Testis (tissue), 3 donors: ENCODE measurements around the gene NLE1. TPM values are rescaled to one million over a fixed set of nuclear protein-coding genes. Genes with fewer than 3 reads are reported as not detected.
"Not testable (repeated sequence)": the region's sequence is repeated elsewhere in the genome, so short reads cannot be mapped to it uniquely, and the experiment has no call there.

ENCODE experiments used
- DNase-seq: peaks from one replicate; pipeline ENCODE4 v3.0.0-alpha.2; 2019
- H3K27ac ChIP-seq, 2 donors: fragments of 200-600 bp; sonication (generic); one replicate each; pipeline ENCODE4 v1.5.1; 2019
- H3K27me3 ChIP-seq: fragments of 200-600 bp; sonication (generic); one replicate; pipeline ENCODE4 v1.5.1; 2019
- H3K36me3 ChIP-seq: fragments of 200-600 bp; sonication (generic); one replicate; pipeline ENCODE4 v1.5.1; 2017; ENCODE audit warnings: low read depth; ENCODE audit errors: missing control alignments
- H3K4me1 ChIP-seq: fragments of 200-600 bp; sonication (generic); one replicate; pipeline ENCODE4 v1.5.1; 2019
- H3K4me3 ChIP-seq, 2 donors: fragments of 200-600 bp; sonication (generic); one replicate each; pipeline ENCODE4 v1.5.1; 2017 to 2019
- H3K9me3 ChIP-seq: fragments of 200-600 bp; sonication (generic); one replicate; pipeline ENCODE4 v1.5.1; 2017
- CTCF ChIP-seq, 3 experiments: fragments of 450-650 bp in 2 of 3; fragments of 200-600 bp in 1 of 3; sonication (generic) in 1 of 3; IDR thresholded peaks; one replicate each; pipeline ENCODE4 v1.5.1; 2016 to 2019; ENCODE audit warnings: antibody characterized with exemption in 3 of 3, mild to moderate bottlenecking in 2 of 3, moderate library complexity in 1 of 3
- POLR2A ChIP-seq: fragments of 450-650 bp; IDR thresholded peaks from one replicate; pipeline ENCODE4 v1.6.1; 2017; ENCODE audit warnings: antibody characterized with exemption, mild to moderate bottlenecking, moderate library complexity
- WGBS, 2 donors: methylation state at CpG; one replicate each; pipeline ENCODE4 v1.1.5; 2018; 5-methylcytosine and 5-hydroxymethylcytosine counted together
- intact Hi-C: fragments of 100-400 bp; cut with DNase I; formaldehyde crosslinking; loops from one replicate; pipeline ENCODE4 v1.15.1; 2023; ENCODE audit warnings: low total_unique reads
- polyA plus RNA-seq: library from polyadenylated mRNA; stranded (reverse); fragments of 350-450 nt; fragmentation: Illumina TruSeq; extraction: RNeasy Lipid Tissue Mini Kit (QIAGEN cat#74804); gene quantifications from one replicate; pipeline ENCODE4 v1.2.3, GENCODE V29; 2014; ENCODE audit warnings: low read depth, low replicate concordance; ENCODE audit not compliant: insufficient read depth
- total RNA-seq, 2 donors: library from RNA; depleted of rRNA; stranded (reverse); fragments of >200 nt; gene quantifications; one replicate each; pipeline ENCODE4 v1.2.3, GENCODE V29; 2016

Gene NLE1
- total and polyA plus RNA-seq, 3 donors from 2014 or later = 12.8 to 15.4 (median 14.6) TPM

- H3K36me3 ChIP-seq = no peaks in the 10 kb centered on the region
- H3K4me1 ChIP-seq = no peaks in the 10 kb centered on the region
- 74 to 84% methylated on average over 2 of the region's 2 CpGs for WGBS, 2 donors
- no peaks in the 10 kb centered on the region for H3K27me3 ChIP-seq
- DNase-seq = no peak
- no peak overlapping the region for H3K27ac ChIP-seq
- no peaks in the 10 kb centered on the region for H3K9me3 ChIP-seq
- TF ChIP-seq POLR2A = no peak
- no peak for TF ChIP-seq CTCF (IDR thresholded peaks at IDR 0.05)
- intact Hi-C loops = no loop called here
- no peak overlapping the region for H3K4me3 ChIP-seq
Observed at GRCh38 chr17:35094902-35095301, 47.2 kb downstream of the NLE1 start.

- H3K4me3 ChIP-seq, intact Hi-C loops, H3K27ac ChIP-seq, DNase-seq, H3K9me3 ChIP-seq, H3K27me3 ChIP-seq, H3K36me3 ChIP-seq: not testable (repeated sequence)
- peaks cover 11% of the 10 kb centered on the region for H3K4me1 ChIP-seq
- 72 to 81% methylated on average over 11 of the region's 11 CpGs for WGBS, 2 donors
Observed at GRCh38 chr17:35090707-35091106, 51.4 kb downstream of the NLE1 start.

- H3K4me3 ChIP-seq = peak overlapping the region; percentile 95 to 97
- peak overlapping the region; percentile 68 to 94 for H3K27ac ChIP-seq
- TF ChIP-seq CTCF (IDR thresholded peaks at IDR 0.05) (peak in 2 of 3 experiments; percentile 24 to 33), POLR2A (no peak)
- peak; percentile 27 for DNase-seq
- H3K36me3 ChIP-seq = no peaks in the 10 kb centered on the region
- peaks cover 11% of the 10 kb centered on the region for H3K4me1 ChIP-seq
- WGBS, 2 donors = 35 to 36% methylated on average over 17 to 22 of the region's 22 CpGs
- H3K9me3 ChIP-seq = no peaks in the 10 kb centered on the region
- intact Hi-C loops = no loop called here
- H3K27me3 ChIP-seq = no peaks in the 10 kb centered on the region
Observed at GRCh38 chr17:35089586-35090296, 52.4 kb downstream of the NLE1 start.

GRCh38 chr17:35088881-35089585 is 53.1 kb downstream of the NLE1 start:
- Histone ChIP-seq H3K9me3 (no peaks in the 10 kb centered on the region), H3K4me1 (peaks cover 11% of the 10 kb centered on the region), H3K27me3 (no peaks in the 10 kb centered on the region), H3K36me3 (no peaks in the 10 kb centered on the region), H3K27ac (peak overlapping the region; percentile 89 to 94), H3K4me3 (peak overlapping the region; percentile 95 to 97)
- WGBS, 2 donors = 0% methylated on average over 37 of the region's 80 CpGs; no CpG with 5 or more reads in 1 of the 2 donors
- intact Hi-C loops = no loop called here
- peak; percentile 92 for DNase-seq
- TF ChIP-seq POLR2A = no peak
- peak; percentile 84 to 89 (median 87) for TF ChIP-seq CTCF (IDR thresholded peaks at IDR 0.05)

GRCh38 chr17:35088356-35088880 is 53.7 kb downstream of the NLE1 start:
- peak; percentile 68 for DNase-seq
- H3K4me3 ChIP-seq = peak overlapping the region; percentile 95 to 97
- peaks cover 11% of the 10 kb centered on the region for H3K4me1 ChIP-seq
- no peak for TF ChIP-seq POLR2A
- no peak for TF ChIP-seq CTCF (IDR thresholded peaks at IDR 0.05)
- intact Hi-C loops = no loop called here
- H3K27ac ChIP-seq = peak overlapping the region; percentile 89 to 94
- no peaks in the 10 kb centered on the region for H3K36me3 ChIP-seq
- H3K9me3 ChIP-seq = no peaks in the 10 kb centered on the region
- H3K27me3 ChIP-seq = no peaks in the 10 kb centered on the region
- 0% methylated on average over 15 to 26 of the region's 26 CpGs for WGBS, 2 donors
